Left lung (tissue), 10 donors: ENCODE data around the gene NIPA2. TPM values are rescaled to one million over a fixed set of nuclear protein-coding genes. Genes with fewer than 3 reads are reported as not detected.

Experiments used
- ATAC-seq: fragments of 200-7000 bp; cut with Tn5 transposase; one replicate; pipeline ENCODE4 v1.9.1; 2020; ENCODE audit warnings: moderate library complexity
- DNase-seq, 4 donors: peaks; one replicate each; pipeline ENCODE4 v3.0.0-alpha.2; 2013 to 2020
- H3K27ac ChIP-seq, 2 donors: fragments of 200-600 bp; sonication (generic) in 1 of 2; one replicate each; pipeline versions ENCODE4 v1.5.0 to v1.8.0; 2020 to 2021
- H3K27me3 ChIP-seq, 2 donors: fragments of 200-600 bp; sonication (generic) in 1 of 2; one replicate each; pipeline versions ENCODE4 v1.5.0 to v1.8.0; 2020 to 2021
- H3K36me3 ChIP-seq, 2 donors: fragments of 200-600 bp; sonication (generic) in 1 of 2; one replicate each; pipeline versions ENCODE4 v1.5.0 to v1.8.0; 2020 to 2021
- H3K4me1 ChIP-seq, 2 donors: fragments of 200-600 bp; one replicate each; pipeline ENCODE4 v1.8.0; 2021
- H3K4me3 ChIP-seq, 2 donors: fragments of 200-600 bp; sonication (generic) in 1 of 2; one replicate each; pipeline versions ENCODE4 v1.5.0 to v1.8.0; 2020 to 2021; ENCODE audit warnings: mild to moderate bottlenecking in 1 of 2
- H3K9me3 ChIP-seq, 2 donors: fragments of 200-600 bp; sonication (generic) in 1 of 2; one replicate each; pipeline versions ENCODE4 v1.5.0 to v1.8.0; 2020 to 2021
- CTCF ChIP-seq, 2 donors: fragments of 200-600 bp; sonication (generic) in 1 of 2; IDR thresholded peaks; one replicate each; pipeline versions ENCODE4 v1.5.0 to v1.8.0; 2021; ENCODE audit warnings: antibody characterized with exemption in 2 of 2
- intact Hi-C, 2 donors: fragments of 100-400 bp; cut with DNase I; formaldehyde crosslinking; loops; one replicate each; pipeline versions ENCODE4 v1.11.2 to v1.14.2; 2022
- polyA plus RNA-seq, 6 donors: library from polyadenylated mRNA; unstranded; fragments of 120-200 nt; gene quantifications; one replicate each; pipeline ENCODE4 v1.2.1, GENCODE V29; 2013; ENCODE audit not compliant: insufficient read length in 6 of 6
- total RNA-seq, 2 donors: library from RNA; stranded (reverse); fragmentation: NEBNext Ultra II Directional; extraction: Animal tissue kit (Norgen Biotek cat#: 25700); gene quantifications; one replicate each; pipeline ENCODE4 v1.2.1, GENCODE V29; 2021
- donor health status: DM: no; HTN: yes; CAD: no.
- donor health status: DM: no; HTN: no; CAD: no.

NIPA2 gene
- total and polyA plus RNA-seq, 8 donors: 38.3 to 69.0 (median 43.9) TPM

DNA sequence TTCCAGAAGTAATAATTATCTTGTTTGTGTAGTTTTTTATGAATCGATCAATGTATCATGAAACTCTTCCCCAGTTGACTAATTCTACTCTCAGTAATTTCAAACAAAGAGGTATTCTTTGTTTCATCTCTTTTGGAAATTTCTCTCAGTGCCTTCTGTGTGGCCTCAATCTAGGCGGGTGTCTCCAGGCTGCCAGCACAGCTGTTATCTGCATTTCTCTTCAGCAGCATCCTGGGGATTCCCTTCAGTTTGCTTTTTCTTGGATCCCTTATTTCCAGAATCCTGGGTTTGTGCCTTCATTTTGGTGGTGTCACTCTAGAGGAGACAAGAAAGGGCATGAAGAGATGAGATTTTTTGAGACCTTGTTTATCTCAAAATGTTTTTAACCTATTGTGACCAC is 22.7 kb downstream of the NIPA2 start:
- no peak for ATAC-seq
- no peak for DNase-seq
- H3K36me3 ChIP-seq: peaks cover 0 to 97% of the 10 kb centered on the region in 2 donors
- no peak for TF ChIP-seq CTCF (IDR thresholded peaks at IDR 0.05)
- H3K9me3 ChIP-seq: no peaks in the 10 kb centered on the region
- no peak overlapping the region for H3K4me3 ChIP-seq
- no peaks in the 10 kb centered on the region for H3K4me1 ChIP-seq
- H3K27me3 ChIP-seq: no peaks in the 10 kb centered on the region
- no peak overlapping the region for H3K27ac ChIP-seq
- intact Hi-C loops: no loop called here

DNA sequence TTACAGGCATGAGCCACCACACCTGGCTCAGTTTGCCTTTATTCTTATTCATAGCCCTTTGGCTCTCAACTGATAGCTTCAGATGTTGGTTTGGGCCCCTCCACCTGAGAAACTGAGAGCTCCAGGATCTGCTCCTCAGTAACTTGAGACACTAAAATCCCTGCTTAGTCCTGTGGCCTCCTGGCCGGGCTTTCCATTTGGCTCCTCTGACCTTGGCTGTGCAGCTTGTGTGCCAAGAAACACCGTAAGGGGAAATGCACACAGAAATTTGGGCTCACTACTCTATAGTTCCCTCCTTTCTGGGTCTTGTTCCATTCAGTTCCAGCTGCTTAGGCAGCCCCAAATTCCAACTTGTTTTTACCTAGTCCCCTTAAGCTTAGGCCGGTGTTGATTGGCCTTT is 24.9 kb downstream of the NIPA2 start:
- no peak for TF ChIP-seq CTCF (IDR thresholded peaks at IDR 0.05)
- H3K27ac ChIP-seq: no peak overlapping the region
- DNase-seq (no peak), ATAC-seq (no peak)
- H3K36me3 ChIP-seq: peaks cover 0 to 97% of the 10 kb centered on the region in 2 donors
- no peaks in the 10 kb centered on the region for H3K4me1 ChIP-seq
- H3K9me3 ChIP-seq: no peaks in the 10 kb centered on the region
- no peak overlapping the region for H3K4me3 ChIP-seq
- H3K27me3 ChIP-seq: no peaks in the 10 kb centered on the region
- intact Hi-C loops: no loop called here

GRCh38 chr15:22866079-22866478 is 27.6 kb downstream of the NIPA2 start:
- intact Hi-C loops: no loop called here
- H3K27ac ChIP-seq: no peak overlapping the region
- TF ChIP-seq CTCF (IDR thresholded peaks at IDR 0.05): no peak
- H3K27me3 ChIP-seq: no peaks in the 10 kb centered on the region
- peaks cover 0 to 99% of the 10 kb centered on the region in 2 donors for H3K36me3 ChIP-seq
- no peak overlapping the region for H3K4me3 ChIP-seq
- DNase-seq (no peak), ATAC-seq (no peak)
- H3K9me3 ChIP-seq: no peaks in the 10 kb centered on the region
- H3K4me1 ChIP-seq: no peaks in the 10 kb centered on the region

GRCh38 chr15:22867886-22868285 is 29.4 kb downstream of the NIPA2 start:
- DNase-seq: no peak
- intact Hi-C loops: no loop called here
- no peaks in the 10 kb centered on the region for H3K27me3 ChIP-seq
- H3K4me3 ChIP-seq: no peak overlapping the region
- H3K27ac ChIP-seq: no peak overlapping the region
- no peaks in the 10 kb centered on the region for H3K4me1 ChIP-seq
- TF ChIP-seq CTCF (IDR thresholded peaks at IDR 0.05): no peak
- ATAC-seq: no peak
- peaks cover 4 to 99% of the 10 kb centered on the region in 2 donors for H3K36me3 ChIP-seq
- H3K9me3 ChIP-seq: no peaks in the 10 kb centered on the region

GRCh38 chr15:22868495-22868894 is 30.0 kb downstream of the NIPA2 start:
- Histone ChIP-seq H3K4me1 (no peaks in the 10 kb centered on the region), H3K27me3 (no peaks in the 10 kb centered on the region), H3K9me3 (no peaks in the 10 kb centered on the region), H3K36me3 (peaks cover 4 to 99% of the 10 kb centered on the region in 2 donors), H3K27ac (no peak overlapping the region), H3K4me3 (no peak overlapping the region)
- TF ChIP-seq CTCF (IDR thresholded peaks at IDR 0.05): no peak
- intact Hi-C loops: no loop called here
- no peak for ATAC-seq
- no peak for DNase-seq
